WTC11 (cell line): ENCODE measurements around the gene NRXN3. TPM values are rescaled to one million over a fixed set of nuclear protein-coding genes. Genes with fewer than 3 reads are reported as not detected.

Source experiments
- ATAC-seq: fragments of 200-7000 bp; cut with Tn5 transposase; 2 replicates; pipeline ENCODE4 v1.10.0; 2021; ENCODE audit warnings: mild to moderate bottlenecking, moderate library complexity
- CTCF ChIA-PET: fragments of 300-600 bp; sonication (Branson Sonifier 250); formaldehyde crosslinking; loops from one replicate; lab custom pipeline; 2021; ENCODE audit warnings: antibody characterized with exemption; lab: Charles Lee
- POLR2A ChIA-PET: fragments of 350-600 bp; sonication (Branson Sonifier 250); formaldehyde crosslinking; loops from one replicate; lab custom pipeline; 2021; ENCODE audit warnings: antibody characterized with exemption; lab: Charles Lee
- DNase-seq: peaks from one replicate; pipeline ENCODE4 v3.0.0; 2021; ENCODE audit warnings: low spot score
- H3K27ac Mint-ChIP-seq: 2 replicates; pipeline ENCODE4 v1.8.0; 2021; ENCODE audit warnings: mixed read lengths
- H3K27me3 Mint-ChIP-seq: 2 replicates; pipeline ENCODE4 v1.8.0; 2021; ENCODE audit warnings: low read depth, mild to moderate bottlenecking, moderate library complexity, mixed read lengths
- H3K36me3 Mint-ChIP-seq: 2 replicates; pipeline ENCODE4 v1.8.0; 2021; ENCODE audit warnings: mixed read lengths
- H3K4me1 Mint-ChIP-seq: 2 replicates; pipeline ENCODE4 v1.8.0; 2022; ENCODE audit warnings: mixed read lengths
- H3K4me3 Mint-ChIP-seq: 2 replicates; pipeline ENCODE4 v1.8.0; 2021; ENCODE audit warnings: mild to moderate bottlenecking, moderate library complexity, mixed read lengths
- H3K9me3 Mint-ChIP-seq: 2 replicates; pipeline ENCODE4 v1.8.0; 2021; ENCODE audit warnings: mixed read lengths
- FOXJ3 ChIP-seq: sonication (generic); formaldehyde crosslinking; IDR thresholded peaks from 2 replicates; pipeline ENCODE4 v1.9.0; 2021; ENCODE audit warnings: missing genetic modification reagents, mild to moderate bottlenecking, borderline replicate concordance
- KAT7 ChIP-seq: sonication (generic); formaldehyde crosslinking; IDR thresholded peaks from 2 replicates; pipeline ENCODE4 v1.8.1; 2023; ENCODE audit warnings: missing genetic modification reagents, mild to moderate bottlenecking, borderline replicate concordance
- RORB ChIP-seq: fragments of 250-450 bp; sonication (Bioruptor Pico); IDR thresholded peaks from 2 replicates; pipeline ENCODE4 v1.9.0; 2021; ENCODE audit warnings: mild to moderate bottlenecking
- TEAD1 ChIP-seq: sonication (generic); formaldehyde crosslinking; IDR thresholded peaks from 2 replicates; pipeline ENCODE4 v1.8.0; 2022; ENCODE audit warnings: mild to moderate bottlenecking, missing genetic modification reagents
- ZNF138 ChIP-seq: sonication (generic); formaldehyde crosslinking; conservative IDR thresholded peaks from 2 replicates; pipeline ENCODE4 v1.8.1; 2022; ENCODE audit warnings: mild to moderate bottlenecking, moderate library complexity, missing genetic modification reagents
- ZNF232 ChIP-seq: sonication (generic); formaldehyde crosslinking; IDR thresholded peaks from 2 replicates; pipeline ENCODE4 v1.8.0; 2022; ENCODE audit warnings: mild to moderate bottlenecking, missing genetic modification reagents
- total RNA-seq: library from RNA; stranded (reverse); gene quantifications from 3 replicates; pipeline ENCODE4 v1.2.3, GENCODE V29; 2021
- TF ChIP-seq, protein P1 (sequence below): sonication (generic); formaldehyde crosslinking; IDR thresholded peaks from 2 replicates; pipeline ENCODE4 v1.8.1; 2022; ENCODE audit warnings: mild to moderate bottlenecking, missing genetic modification reagents, moderate library complexity, borderline replicate concordance
- TF ChIP-seq, protein P2 (sequence below): sonication (generic); formaldehyde crosslinking; IDR thresholded peaks from 2 replicates; pipeline ENCODE4 v1.8.1; 2023; ENCODE audit warnings: mild to moderate bottlenecking, missing genetic modification reagents
- TF ChIP-seq, protein P3 (sequence below): sonication (generic); formaldehyde crosslinking; conservative IDR thresholded peaks from 2 replicates; pipeline ENCODE4 v1.8.1; 2022; ENCODE audit warnings: mild to moderate bottlenecking, missing genetic modification reagents
- TF ChIP-seq, protein P4 (sequence below): fragments of 250-450 bp; sonication (Bioruptor Pico); conservative IDR thresholded peaks from 2 replicates; pipeline ENCODE4 v1.9.0; 2021; ENCODE audit warnings: mild to moderate bottlenecking
- TF ChIP-seq, protein P5 (sequence below): sonication (generic); formaldehyde crosslinking; IDR thresholded peaks from 2 replicates; pipeline ENCODE4 v1.8.0; 2022; ENCODE audit warnings: mild to moderate bottlenecking, missing genetic modification reagents
- TF ChIP-seq, protein P6 (sequence below): sonication (generic); formaldehyde crosslinking; IDR thresholded peaks from 2 replicates; pipeline ENCODE4 v1.8.1; 2023; ENCODE audit warnings: mild to moderate bottlenecking, moderate library complexity, missing genetic modification reagents

NRXN3 gene
- total RNA-seq, 1 experiment from 2014 or later: 3.0 TPM

DNA sequence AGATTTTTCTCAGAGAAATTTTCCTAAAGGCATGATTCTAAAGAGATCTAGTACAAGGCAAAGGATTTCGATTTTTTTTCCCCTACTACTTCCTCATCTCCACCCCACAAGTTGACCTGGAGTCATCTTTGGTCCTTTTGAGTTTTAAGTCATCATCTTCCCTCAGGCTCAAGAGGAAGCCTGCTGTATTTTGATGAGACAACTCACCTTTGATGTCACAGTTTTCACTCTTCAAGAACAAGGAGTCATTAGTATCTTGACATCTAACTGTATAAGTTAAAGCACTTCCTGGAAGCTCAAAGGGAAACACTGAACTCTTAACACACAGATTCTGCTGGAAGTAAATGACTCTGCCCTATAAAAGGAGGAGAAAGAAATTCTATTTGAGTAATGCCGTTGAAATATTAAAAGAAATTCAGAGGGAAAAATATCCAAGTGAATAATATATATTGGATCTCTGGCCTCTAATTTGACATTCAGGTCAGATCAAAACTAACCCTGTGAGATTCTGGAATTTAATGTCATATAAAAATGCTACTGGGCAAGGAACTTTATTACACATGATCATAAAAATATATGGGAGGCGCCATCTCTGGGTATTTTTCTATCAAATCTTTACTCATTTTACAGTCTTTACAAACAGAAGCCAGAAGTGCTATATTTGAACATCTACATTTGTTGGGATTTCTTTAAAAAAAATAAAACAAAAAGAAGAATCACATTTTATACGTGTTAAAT is 435.0 kb downstream of the NRXN3 start:
- no peak for TF ChIP-seq FOXJ3 (CRISPR knock-in tag)
- TF ChIP-seq, protein P1, sequence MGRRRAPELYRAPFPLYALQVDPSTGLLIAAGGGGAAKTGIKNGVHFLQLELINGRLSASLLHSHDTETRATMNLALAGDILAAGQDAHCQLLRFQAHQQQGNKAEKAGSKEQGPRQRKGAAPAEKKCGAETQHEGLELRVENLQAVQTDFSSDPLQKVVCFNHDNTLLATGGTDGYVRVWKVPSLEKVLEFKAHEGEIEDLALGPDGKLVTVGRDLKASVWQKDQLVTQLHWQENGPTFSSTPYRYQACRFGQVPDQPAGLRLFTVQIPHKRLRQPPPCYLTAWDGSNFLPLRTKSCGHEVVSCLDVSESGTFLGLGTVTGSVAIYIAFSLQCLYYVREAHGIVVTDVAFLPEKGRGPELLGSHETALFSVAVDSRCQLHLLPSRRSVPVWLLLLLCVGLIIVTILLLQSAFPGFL: no peak
- TF ChIP-seq, protein P2, sequence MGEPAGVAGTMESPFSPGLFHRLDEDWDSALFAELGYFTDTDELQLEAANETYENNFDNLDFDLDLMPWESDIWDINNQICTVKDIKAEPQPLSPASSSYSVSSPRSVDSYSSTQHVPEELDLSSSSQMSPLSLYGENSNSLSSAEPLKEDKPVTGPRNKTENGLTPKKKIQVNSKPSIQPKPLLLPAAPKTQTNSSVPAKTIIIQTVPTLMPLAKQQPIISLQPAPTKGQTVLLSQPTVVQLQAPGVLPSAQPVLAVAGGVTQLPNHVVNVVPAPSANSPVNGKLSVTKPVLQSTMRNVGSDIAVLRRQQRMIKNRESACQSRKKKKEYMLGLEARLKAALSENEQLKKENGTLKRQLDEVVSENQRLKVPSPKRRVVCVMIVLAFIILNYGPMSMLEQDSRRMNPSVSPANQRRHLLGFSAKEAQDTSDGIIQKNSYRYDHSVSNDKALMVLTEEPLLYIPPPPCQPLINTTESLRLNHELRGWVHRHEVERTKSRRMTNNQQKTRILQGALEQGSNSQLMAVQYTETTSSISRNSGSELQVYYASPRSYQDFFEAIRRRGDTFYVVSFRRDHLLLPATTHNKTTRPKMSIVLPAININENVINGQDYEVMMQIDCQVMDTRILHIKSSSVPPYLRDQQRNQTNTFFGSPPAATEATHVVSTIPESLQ (CRISPR knock-in tag): no peak
- TF ChIP-seq, protein P3, sequence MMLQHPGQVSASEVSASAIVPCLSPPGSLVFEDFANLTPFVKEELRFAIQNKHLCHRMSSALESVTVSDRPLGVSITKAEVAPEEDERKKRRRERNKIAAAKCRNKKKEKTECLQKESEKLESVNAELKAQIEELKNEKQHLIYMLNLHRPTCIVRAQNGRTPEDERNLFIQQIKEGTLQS (CRISPR knock-in tag): no peak
- TF ChIP-seq TEAD1 (CRISPR knock-in tag): no peak
- TF ChIP-seq, protein P4, sequence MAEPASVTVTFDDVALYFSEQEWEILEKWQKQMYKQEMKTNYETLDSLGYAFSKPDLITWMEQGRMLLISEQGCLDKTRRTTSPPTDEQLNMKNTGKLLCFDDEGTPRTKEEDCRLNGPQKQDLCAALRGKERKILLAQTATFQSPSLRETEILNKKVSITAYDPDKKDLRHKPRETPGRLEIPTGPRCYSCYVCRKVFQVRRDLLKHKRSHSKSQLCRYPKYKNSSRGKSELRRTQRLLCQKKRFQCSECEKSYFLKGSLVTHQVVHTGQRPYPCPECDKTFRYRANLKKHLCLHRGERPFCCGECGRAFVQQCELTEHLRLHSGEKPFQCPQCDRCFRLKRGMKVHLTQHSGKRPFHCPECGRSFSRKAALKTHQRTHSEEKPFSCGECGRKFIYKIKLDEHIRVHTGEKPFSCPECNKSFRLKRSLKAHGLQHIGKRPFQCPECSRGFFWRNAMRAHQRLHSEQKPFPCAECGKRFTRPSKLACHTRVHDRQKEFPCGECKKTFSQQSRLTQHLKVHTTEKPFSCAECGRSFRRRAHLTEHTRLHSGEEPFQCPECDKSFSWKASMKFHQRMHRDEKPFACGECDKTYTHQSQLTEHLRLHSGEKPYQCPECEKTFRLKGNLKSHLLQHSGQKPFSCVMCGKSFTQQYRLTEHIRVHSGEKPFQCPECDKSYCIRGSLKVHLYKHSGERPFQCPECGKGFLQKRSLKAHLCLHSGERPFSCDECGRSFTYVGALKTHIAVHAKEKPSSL (CRISPR knock-in tag): no peak
- Mint-ChIP-seq H3K36me3 (no peaks in the 10 kb centered on the region), H3K4me1 (peaks cover 5% of the 10 kb centered on the region; the same call in 1 of the 2 replicates), H3K4me3 (no peak overlapping the region), H3K27ac (no peak overlapping the region), H3K27me3 (peaks cover 3% of the 10 kb centered on the region; the same call in 1 of the 2 replicates), H3K9me3 (no peaks in the 10 kb centered on the region)
- ChIA-PET CTCF (interaction anchor here (0.9 kb wide), 1 partner anchor 95 kb away, joined by 3 read pairs; no protein-coding TSS in a partner anchor), POLR2A (no interaction called here)
- DNase-seq: no peak
- ATAC-seq: no peak

DNA sequence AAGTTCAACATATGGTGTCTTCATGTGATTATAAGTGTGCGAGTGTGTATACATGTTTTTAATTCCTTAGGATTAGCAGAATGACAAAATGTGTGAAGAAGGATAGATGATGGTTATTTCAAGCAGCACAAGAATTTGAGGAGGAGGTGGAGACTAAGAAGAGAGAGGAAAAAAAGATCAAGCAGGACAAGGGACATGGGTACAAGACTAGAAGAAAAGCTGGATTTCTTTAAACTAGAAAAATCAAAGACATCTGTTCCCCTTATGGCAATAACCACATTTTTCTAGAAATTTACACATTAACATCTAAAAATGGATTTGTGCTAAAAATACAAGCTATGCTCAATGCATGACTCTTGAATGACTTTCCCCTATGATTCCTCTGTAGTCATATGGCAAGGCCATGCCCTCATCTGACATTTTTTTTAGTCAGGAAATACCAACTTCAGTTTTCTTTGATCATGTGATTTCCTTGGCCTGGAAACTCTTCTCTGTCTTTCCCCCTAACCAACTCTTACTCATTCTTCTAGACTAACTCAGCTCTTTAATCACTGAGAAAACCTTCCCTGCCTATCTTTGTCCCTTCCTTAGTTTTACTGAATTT is 435.8 kb downstream of the NRXN3 start:
- no peaks in the 10 kb centered on the region for H3K36me3 Mint-ChIP-seq
- peaks cover 5% of the 10 kb centered on the region; the same call in 1 of the 2 replicates for H3K4me1 Mint-ChIP-seq
- ChIA-PET POLR2A (no interaction called here), CTCF (interaction anchor here (0.9 kb wide), 1 partner anchor 95 kb away, joined by 3 read pairs; no protein-coding TSS in a partner anchor)
- no peak overlapping the region for H3K27ac Mint-ChIP-seq
- H3K9me3 Mint-ChIP-seq: no peaks in the 10 kb centered on the region
- H3K4me3 Mint-ChIP-seq: no peak overlapping the region
- H3K27me3 Mint-ChIP-seq: no peaks in the 10 kb centered on the region
- DNase-seq: no peak
- TF ChIP-seq RORB (CRISPR knock-in tag) (no peak), ZNF138 (CRISPR knock-in tag) (no peak), ZNF232 (no peak), KAT7 (CRISPR knock-in tag) (no peak)
- TF ChIP-seq, protein P5, sequence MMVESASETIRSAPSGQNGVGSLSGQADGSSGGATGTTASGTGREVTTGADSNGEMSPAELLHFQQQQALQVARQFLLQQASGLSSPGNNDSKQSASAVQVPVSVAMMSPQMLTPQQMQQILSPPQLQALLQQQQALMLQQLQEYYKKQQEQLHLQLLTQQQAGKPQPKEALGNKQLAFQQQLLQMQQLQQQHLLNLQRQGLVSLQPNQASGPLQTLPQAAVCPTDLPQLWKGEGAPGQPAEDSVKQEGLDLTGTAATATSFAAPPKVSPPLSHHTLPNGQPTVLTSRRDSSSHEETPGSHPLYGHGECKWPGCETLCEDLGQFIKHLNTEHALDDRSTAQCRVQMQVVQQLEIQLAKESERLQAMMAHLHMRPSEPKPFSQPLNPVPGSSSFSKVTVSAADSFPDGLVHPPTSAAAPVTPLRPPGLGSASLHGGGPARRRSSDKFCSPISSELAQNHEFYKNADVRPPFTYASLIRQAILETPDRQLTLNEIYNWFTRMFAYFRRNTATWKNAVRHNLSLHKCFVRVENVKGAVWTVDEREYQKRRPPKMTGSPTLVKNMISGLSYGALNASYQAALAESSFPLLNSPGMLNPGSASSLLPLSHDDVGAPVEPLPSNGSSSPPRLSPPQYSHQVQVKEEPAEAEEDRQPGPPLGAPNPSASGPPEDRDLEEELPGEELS: no peak
- TF ChIP-seq, protein P3 (CRISPR knock-in tag): no peak
- TF ChIP-seq, protein P6, sequence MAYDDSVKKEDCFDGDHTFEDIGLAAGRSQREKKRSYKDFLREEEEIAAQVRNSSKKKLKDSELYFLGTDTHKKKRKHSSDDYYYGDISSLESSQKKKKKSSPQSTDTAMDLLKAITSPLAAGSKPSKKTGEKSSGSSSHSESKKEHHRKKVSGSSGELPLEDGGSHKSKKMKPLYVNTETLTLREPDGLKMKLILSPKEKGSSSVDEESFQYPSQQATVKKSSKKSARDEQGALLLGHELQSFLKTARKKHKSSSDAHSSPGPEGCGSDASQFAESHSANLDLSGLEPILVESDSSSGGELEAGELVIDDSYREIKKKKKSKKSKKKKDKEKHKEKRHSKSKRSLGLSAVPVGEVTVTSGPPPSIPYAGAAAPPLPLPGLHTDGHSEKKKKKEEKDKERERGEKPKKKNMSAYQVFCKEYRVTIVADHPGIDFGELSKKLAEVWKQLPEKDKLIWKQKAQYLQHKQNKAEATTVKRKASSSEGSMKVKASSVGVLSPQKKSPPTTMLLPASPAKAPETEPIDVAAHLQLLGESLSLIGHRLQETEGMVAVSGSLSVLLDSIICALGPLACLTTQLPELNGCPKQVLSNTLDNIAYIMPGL (CRISPR knock-in tag): no peak
- no peak for ATAC-seq
